HG03135 (cell line): ENCODE data around the gene SLC43A2.

Source experiments
- ATAC-seq: cut with Tn5 transposase; IDR thresholded peaks from one replicate; pipeline ENCODE4 v1.9.1; 2021; ENCODE audit warnings: mild to moderate bottlenecking, moderate library complexity; ENCODE audit not compliant: unreplicated experiment

Gene SLC43A2

DNA sequence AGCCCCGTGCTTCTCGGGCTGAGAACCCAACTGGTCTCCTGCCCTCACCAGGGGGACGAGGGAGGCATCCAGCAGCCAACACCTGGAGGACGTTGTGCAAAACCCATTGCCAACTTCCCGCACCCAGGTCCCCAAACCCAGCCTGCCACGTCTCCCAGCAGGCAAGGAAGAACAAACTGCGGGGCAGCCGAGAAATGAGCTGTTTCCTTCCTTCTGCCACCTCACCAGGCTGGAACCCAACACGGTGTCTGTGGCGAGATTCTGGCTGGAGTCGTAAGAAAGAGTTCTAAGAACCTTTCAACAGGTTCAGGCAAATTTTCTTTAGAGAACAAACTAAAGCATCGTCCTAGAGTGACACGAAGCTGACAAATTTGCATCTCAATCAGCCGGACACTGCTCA lies 3.6 kb downstream of the SLC43A2 start:
- no peak for ATAC-seq

DNA sequence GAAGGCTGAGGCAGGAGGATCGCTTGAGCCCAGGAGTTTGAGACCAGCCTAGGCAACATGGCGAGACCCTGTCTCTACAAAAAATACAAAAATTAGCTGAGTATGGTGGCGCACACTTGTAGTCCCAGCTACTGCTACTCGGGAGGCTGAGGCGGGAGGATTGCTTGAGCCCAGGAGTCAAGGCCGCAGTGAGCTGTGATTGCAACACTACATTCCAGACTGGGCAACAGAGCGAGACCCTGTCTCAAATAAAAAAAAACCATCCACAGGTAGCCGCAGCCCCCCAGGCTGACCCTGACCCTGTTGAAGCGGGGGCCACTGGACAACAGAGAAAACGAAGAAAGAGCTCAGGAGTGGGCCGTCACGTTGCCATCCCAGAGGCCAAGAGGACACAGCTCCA lies 4.0 kb downstream of the SLC43A2 start:
- ATAC-seq = no peak

DNA sequence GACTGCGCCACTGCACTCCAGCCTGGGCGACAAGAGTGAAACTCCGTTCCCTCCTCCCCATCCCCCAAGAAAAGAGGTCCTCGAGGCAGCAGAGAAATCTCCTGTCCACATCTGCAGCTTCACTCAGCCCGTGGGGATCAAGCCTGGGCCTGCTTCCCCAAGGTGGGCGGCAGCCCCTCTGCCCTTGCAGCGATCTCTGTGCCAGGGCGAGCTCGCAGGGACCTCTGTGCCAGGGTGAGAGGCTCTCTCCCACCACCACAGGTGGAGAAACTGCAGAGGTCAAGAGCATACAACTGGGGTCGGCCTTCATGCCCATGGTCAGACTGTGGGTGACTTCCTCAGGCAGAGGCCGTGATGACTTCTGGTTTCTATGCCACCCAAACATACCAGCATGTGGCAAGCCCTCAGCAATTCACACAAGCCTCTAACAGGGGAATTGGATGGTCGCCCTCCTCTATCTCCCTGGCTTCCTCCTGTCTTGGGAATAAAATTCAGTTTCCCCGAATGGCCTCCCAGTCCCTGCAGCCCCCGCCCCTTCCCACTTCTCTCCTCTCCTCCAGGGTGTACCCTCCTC lies 5.5 kb downstream of the SLC43A2 start:
- ATAC-seq = no peak

DNA sequence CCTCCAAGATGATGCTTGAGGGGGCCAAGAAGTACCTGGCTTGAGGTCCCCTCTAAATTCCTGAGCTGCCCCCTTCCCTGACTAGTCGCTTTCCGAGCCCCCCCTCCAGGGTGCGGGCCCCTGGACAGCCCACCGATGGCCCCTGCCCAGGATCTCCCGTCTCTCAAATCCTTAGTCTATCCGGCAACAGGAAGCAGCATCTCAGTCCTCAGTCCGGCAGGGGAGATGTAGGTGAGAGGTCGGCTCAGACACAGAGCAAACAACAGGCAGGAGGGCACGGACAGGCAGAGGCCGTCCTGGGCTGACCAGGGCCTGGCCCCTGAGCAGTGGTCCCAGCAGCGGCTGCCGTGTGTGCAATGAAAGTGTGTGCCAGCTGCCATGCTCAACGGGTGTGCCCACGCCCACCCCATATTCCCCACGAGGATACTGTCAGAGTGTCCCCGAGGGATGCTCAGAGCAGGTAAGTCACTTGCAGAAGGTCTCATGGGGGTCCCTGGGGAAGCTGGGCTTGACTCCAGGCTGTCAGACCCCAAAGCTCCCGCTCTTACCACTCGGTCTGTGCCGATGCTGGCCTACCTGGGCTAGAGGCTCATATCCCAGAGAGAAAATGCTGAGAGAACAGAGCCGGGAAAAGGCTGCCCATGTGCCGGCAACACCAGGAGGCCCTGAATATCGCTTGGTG lies 7.2 kb downstream of the SLC43A2 start:
- no peak for ATAC-seq

DNA sequence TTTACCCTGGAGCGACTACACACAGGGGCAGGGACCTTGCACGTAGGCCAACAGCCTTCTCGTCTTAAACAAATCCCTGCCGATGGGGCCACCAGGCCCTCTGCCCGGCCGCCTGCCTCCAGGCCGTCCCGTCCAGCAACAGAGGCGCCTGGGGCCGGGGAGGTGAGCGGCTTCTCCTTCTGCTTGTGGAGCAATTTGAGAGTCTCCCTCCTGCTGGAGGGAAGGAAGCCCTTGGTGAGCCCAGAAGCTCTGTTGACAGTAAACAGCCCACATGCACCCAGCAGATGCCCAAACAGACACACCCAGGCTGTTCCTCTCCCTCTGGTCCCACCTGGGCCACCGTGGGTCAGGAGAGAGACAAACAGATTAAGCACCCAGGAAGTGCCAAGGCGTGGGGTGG lies 8.1 kb downstream of the SLC43A2 start:
- ATAC-seq = no peak

DNA sequence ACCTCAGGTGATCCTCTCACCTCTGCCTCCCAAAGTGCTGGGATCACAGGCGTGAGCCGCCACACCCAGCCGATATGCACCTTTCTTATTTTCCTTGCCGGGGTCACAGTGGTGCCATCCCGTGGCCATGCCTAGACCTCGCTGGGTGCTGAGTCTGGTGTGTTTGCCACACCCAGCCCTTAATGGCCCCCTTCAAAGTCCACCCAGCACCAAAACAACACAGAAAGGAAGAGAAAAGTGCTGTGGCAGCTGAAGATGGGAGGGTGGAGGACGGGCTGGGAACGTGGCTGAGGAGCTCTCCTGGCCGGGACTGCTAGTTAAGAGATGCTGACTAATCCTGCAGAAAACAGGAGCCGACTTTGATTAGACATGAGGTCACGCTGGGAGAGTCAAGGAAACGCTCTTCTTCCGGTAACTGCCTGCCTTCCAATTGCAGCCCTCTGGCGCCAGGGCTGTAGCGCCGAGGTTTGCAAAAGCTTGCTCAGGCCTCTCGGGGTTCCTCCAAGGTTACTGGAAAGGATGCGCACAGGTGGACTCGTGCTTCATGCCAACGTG lies 10.9 kb downstream of the SLC43A2 start:
- no peak for ATAC-seq

DNA sequence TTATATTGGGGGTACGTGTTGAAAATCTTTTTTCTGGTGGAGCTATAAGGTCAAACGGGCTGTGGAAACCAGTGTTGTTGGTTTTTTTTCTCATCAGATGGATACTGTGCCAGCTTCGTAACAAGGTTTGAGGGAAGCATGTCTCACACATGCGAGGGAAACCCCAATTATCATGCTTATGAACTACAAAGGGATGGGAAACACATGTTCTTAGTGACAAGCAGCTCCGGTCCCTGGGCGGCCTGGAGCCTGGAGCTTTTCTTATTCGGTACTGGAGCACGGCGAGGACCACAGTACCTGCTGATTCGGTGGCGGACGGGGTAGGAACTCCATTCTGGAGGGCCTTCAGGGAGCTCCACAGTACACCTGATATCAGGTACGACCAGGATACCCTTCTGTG lies 12.5 kb downstream of the SLC43A2 start:
- ATAC-seq = no peak

DNA sequence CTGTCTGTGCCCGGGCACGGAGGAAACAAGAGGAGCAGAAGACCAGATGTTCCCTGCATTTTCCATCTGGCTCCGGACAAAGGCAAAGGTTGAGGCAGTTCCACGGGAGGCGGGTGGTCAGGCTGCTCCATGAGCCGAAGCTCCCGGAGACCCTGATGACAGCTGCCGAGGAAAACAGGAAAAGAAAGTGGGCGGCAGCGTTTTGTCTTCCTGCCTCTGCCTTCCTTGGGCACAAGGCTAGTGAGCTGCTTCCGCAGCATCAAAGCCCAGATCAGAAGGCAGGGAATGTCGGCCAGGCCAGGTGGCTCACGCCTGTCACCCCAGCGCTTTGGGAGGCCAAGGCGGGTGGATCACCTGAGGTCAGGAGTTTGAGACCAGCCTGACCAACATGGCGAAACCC lies 16.2 kb downstream of the SLC43A2 start:
- ATAC-seq = no peak

DNA sequence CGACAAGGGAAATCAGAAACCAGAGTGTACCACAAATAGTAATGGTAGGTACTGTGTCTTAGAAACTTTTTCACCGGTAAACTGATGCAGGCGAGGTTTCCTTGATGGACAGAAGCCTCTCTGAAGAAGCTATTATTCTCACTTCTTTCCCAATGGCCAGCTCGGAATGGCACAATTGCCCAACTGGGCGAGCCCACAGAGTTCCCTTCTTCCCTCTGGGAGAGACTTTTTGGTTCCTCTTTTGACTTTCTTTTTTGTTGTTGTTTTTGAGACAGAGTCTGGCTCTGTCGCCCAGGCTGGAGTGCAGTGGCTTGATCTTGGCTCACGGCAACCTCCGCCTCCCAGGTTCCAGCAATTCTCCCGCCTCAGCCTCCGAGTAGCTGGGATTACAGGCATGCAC lies 16.9 kb downstream of the SLC43A2 start:
- ATAC-seq = no peak

DNA sequence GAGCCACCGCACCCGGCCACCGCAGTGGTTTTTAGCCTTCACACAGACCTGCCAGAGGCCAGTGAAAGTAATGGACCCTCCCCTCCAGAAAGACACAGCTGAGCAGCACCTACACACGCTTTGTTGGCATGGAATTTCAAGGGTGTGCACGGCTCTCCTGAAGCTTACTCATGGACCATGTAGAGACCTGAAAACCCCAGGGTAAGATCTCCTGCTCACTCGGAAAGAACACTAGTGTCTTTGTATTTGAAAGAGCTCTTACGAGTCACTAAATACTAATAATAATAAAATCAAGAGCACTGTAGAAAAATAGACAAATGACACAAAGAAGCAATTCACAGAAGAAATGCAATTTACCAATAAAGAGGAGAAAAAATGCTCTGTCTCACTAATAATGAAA lies 20.0 kb downstream of the SLC43A2 start:
- no peak for ATAC-seq

DNA sequence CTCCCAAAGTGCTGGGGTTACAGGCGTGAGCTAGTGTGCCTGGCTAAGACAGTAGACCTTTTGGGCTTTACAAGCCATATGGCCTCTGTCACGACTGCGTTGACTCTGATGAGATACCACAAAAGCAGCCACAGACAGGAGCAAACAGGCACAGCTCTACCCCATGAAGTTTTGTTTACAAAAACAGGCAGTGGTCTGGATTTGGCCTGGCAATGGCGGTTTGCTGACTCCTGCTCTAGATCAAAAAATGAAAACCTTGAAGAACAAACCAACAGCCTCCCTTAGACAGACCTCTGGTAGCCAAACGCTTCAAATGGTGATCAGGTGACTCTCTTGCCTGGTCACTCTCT lies 20.7 kb downstream of the SLC43A2 start:
- ATAC-seq = no peak

DNA sequence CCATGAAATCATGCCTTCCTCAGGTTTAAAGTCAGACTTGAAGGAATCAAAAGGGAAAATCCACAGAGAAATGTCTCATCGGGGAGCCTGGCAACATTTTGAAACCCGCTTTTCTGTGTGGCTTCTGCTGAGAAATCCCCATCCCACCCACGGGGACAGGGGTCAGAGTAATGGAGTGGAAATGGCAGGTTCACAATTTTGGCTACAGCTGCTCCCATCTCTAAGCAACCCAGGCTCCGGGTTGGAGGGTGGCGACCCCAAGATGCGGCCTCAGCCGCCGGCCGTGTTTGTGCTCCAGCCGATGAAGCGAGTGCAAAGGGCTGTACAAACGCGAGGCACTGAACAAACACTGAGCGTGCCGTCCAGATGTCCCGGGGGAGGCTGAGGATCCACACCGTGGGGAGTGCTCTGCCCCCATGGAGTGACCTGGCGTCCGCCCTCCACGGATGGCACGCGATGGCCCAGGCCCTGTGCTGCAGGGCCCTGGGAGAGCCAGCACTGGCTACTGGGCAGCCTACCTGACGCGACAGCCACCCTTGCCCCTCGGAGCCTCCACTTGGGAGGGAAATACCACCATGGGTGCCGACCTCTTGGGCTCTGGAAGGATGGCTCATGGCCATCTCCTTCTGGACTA lies 22.2 kb downstream of the SLC43A2 start:
- no peak for ATAC-seq

DNA sequence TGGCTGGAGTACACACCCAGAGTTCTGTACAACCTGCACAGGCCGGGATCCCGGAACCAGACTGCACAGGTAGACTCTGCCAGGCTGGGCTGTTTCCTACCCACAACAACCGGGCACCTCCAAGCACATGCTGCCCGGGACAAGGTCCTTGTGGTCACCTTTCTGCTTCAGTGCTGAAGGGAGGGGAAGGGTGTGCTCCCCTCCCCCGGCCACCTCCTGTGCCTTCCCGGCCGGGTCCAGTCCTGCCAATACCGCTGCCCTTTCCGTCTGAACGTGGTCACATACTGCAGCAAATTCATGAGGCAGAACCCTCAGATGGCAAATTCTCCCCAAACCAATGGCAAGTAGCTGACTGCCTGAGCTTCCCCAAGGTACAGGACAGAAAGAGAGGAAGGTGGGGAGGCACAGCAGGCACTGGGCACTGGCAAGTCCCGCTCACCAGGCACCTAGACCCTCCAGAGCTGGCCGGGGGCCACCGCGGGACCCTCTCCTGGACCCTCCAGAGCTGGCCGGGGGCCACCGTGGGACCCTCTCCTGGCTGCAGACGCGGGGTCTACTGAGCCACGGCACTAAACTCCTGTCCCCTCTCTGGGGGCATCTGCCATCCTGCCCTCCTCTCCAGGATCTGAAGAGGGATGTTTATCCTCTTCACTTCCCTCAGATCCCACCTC lies 22.8 kb downstream of the SLC43A2 start:
- no peak for ATAC-seq

DNA sequence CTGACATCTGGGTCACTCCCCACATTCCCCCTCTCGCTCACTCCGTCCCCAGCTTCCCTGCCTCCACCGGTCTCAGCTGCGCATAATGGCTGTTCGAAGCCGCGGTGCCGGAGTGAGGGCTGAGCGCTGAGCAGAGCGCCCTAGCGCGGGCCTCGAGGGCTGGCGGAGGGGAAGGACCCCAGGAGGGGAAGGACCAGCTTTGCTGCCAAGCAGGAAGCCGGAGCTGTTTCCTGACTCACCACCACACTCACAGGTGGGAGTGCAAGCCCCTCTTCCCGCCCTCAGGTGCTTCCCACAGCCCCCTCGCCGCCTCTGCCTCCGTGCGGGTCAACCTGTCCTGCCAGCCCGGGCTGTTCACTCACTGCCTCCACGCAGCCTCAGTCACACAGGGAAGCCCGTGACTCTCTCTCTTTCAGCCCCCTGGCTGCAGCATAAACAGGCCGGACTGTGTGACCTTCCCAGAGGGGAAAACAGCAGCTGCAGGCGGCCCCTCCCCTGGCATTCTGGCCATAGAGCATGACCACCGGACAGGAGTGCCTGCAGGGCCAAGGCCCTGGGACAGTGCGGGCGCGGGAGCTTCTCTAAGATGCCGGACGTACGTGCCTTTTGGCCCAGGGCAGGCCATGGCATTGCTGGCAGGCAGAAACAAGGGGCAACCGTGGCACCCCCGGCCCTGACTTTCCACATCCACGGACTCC lies 23.7 kb downstream of the SLC43A2 start:
- ATAC-seq = no peak

DNA sequence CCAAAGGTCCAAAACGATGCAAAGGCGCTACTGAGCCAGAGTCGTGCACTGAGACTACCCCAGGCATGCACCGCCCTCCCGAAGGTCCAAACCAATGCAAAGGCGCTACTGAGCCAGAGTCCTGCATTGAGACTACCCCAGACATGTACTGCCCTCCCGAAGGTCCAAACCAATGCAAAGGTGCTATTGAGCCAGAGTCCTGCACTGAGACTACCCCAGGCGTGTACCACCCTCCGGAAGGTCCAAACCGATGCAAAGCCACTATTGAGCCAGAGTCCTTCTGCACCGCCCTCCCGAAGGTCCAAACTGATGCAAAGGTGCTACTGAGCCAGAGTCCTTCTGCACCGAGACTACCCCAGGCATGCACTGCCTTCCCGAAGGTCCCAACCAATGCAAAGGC lies 27.1 kb downstream of the SLC43A2 start:
- no peak for ATAC-seq

DNA sequence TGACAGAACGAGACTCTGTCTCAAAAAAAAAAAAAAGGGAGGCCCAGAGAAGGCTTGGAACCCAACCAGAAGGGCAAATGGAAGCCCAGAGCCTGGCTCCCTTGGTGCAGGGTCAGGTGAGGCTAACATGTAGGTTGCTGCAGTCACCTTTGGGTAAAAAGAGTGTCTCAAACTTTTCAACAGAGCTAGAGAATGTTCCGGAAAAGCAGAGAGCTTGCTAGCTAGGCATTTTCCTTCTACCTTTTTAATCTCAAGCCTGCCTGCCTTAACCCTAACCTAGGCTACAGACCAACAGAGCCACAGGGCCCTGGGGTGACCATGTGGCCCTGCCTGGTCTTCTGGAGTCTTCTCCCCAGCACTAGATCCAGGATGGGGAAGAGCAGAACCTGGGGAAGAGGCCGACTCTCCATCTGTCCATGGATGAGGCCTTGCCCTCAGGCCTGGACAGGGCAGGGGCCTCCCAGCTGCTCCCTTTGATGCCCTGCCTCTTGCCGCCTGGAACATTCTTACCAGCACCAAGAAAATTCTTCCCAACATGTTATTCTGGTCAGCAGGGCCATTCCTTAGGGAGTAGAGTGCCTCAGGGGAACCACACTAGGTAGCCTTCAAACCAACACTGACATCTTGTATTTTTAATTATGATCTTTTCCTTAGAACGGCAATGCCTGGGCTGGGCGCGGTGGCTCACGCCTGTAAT lies 30.1 kb downstream of the SLC43A2 start:
- ATAC-seq = no peak

DNA sequence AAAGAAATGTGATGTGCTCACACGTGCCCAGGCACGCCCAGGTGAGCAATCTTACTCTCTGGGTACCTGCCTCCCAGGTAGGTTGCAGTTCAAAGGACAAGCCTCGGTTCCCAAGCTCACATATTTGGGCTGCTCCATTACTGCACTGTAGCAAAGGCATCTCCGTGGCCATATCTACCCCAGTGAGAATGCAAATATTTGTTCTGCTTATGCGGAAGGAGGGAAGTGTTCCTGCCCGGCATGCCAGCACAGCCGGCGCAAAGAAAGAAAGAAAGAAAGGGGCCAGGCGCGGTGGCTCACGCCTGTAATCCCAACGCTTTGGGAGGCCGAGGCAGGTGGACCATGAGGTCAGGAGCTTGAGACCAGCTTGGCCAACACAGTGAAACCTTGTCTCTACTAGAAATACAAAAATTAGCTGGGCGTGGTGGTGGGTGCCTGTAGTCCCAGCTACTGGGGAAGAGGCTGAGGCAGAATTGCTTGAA lies 30.7 kb downstream of the SLC43A2 start:
- no peak for ATAC-seq

DNA sequence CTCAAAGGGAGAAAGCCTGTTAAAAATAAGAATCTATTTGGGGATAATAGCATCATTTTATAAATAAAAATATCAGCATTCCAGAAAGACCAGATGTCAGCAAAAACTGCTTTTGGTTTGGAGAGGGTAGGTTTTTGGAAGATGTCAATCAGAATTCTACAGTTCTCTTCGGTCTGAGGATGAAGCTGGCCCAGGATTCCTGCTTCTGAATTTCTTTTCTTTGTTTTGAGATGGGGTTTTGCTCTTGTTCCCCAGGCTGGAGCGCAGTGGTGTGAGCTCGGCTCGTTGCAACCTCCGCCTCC lies 35.1 kb downstream of the SLC43A2 start:
- ATAC-seq = no peak

DNA sequence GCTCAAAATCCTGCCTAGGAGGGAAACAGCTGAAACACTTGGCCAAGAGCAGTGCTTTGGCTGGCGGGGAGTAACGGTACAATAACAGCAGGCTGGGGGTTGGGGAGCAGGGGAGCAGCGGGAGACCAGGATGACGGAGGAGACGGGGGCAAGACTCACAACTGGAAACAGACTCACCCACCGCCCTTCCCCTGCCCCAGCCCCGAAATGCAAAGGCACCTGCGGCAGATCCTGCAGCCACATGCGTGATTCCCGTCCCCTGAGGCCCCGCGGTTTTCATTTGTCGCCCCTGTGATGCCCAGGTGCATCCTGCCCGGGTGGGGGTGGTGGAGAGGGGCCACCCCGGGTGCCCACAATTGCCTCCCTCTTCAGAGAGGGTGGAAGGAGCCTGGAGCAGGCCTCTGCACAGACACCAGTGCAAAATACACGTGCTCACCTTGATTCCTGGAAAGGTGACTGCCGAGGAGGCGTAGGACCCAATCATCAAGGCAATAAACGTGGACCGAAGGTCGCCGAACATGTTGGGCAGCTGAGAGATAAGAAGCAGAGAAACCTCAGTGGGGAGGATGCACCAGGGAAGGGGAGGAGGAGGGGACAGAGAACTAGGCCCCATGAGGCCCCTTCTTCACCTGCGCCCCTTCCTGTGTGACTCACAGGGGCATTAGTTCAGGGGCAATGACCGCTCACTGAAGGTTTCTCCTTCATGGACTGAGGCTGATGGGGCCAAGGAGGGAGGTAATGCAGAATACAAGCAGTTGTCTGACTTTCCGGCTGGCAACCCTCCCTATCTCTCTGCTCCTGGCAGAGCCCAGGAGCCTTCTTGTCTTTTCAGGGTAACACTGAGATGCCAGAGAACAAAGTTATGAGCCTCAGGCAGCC lies 35.6 kb downstream of the SLC43A2 start:
- peak; percentile 64 for ATAC-seq
